ENCODE data around the gene DYNLT4. TPM values are rescaled to one million over a fixed set of nuclear protein-coding genes. Genes with fewer than 3 reads are reported as not detected.

Gene DYNLT4
- total and polyA plus RNA-seq, 2 of the 8 experiments (the other 6 are each of a cell fraction or from before 2014, with no cell fraction given), result 0.29 TPM; not detected in 1

GRCh38 chr1:44785501-44786137 is 21.5 kb downstream of the DYNLT4 start (continued):
- TF ChIP-seq CHD7 (IDR thresholded peaks at IDR 0.05; ENCODE audit: insufficient replicate concordance, low read length) (no peak), YY1 (IDR thresholded peaks at IDR 0.05; ENCODE audit: low read depth, low read length) (no peak), BCL11A (IDR thresholded peaks at IDR 0.05; ENCODE audit: low read depth in 2 of 2, low read length in 2 of 2) (no peak)
